SK-N-MC (cell line): ENCODE results near the gene PLPP3.

Experiments
- EZH2 ChIP-seq: fragments of 200-600 bp; sonication (generic); IDR thresholded peaks from one replicate; pipeline ENCODE4 v1.6.1; 2017; ENCODE audit warnings: antibody characterized with exemption
- FOXP2 ChIP-seq: optimal IDR thresholded peaks from 2 replicates; pipeline ENCODE3; 2011; ENCODE audit warnings: mild to moderate bottlenecking, moderate library complexity; ENCODE audit not compliant: insufficient read depth; ENCODE audit errors: extremely low read length, control extremely low read depth
- POLR2AphosphoS5 ChIP-seq: IDR thresholded peaks from 2 replicates; pipeline ENCODE4 v1.6.1; 2012; ENCODE audit warnings: mild to moderate bottlenecking, low read depth, low read length, borderline replicate concordance

DNA sequence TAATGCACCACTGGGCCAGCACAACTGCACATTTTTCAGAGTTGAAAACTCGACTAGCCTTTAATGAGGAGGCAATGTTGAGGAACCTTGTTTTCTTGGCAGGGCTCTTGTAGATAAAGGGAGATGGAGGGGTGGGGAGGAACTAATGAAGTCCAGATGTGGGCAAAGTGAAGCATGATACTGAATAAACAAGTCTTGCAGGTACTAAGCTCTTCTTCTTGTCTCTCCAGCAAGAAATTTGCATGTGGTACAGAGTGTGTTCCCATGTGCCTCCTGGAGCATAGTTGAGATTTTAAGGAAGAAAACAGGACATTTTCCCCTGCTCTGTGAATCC is 47.0 kb downstream of the PLPP3 start:
- TF ChIP-seq POLR2AphosphoS5 (no peak), EZH2 (no peak), FOXP2 (peak; percentile 65)
